Measurements from ENCODE around the gene SLC5A3.

Gene SLC5A3

DNA sequence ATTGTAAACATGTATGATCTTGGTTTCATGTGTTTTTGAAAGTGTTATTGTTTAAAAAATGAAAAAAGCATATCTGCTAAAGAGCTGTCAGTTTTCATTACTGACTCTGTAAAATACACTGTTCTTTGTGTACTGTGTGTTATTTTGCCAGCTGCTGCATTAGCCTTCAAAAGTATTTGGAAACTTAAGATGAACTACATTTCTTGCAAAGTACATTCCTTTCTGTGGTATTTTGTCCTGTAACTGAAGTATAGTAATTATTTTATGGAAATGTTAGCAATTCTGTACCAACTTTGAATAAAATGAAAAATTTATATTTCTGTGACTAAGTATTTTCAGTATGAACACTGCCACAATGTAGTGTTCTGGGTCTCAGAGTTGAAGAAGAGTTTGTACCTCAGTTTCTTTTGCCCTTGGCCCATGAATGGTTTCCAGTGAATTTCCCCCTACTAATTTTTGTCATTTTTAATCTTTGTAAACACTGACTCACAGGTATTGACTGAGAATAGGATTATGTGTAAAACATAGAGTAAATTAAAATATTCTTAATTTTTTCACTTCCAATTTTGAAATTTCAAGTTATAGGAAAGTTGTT is 32.7 kb downstream of the SLC5A3 start:
- no peak for DNase-seq

GRCh38 chr21:34107606-34108005 is 34.2 kb downstream of the SLC5A3 start:
- DNase-seq: no peak

DNA sequence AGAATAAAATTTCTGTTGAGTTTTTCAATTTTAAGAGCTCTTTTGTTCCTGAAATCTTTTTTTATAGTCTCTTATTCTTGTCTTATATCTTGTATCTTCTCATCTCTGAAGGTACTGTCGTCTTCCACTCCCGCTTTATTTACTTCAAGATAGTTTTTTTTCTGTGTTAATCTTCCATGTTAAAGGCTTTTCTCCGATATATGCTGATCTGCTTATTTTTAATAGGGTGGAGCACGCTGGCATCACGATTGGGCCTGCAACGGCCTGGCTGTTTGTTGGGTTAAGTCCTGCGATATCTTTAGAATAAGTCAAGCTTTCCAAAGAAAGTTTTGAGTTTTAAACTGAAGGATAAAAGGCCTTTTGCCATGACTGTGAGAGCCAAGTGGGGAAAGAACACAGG is 35.7 kb downstream of the SLC5A3 start:
- DNase-seq: no peak

DNA sequence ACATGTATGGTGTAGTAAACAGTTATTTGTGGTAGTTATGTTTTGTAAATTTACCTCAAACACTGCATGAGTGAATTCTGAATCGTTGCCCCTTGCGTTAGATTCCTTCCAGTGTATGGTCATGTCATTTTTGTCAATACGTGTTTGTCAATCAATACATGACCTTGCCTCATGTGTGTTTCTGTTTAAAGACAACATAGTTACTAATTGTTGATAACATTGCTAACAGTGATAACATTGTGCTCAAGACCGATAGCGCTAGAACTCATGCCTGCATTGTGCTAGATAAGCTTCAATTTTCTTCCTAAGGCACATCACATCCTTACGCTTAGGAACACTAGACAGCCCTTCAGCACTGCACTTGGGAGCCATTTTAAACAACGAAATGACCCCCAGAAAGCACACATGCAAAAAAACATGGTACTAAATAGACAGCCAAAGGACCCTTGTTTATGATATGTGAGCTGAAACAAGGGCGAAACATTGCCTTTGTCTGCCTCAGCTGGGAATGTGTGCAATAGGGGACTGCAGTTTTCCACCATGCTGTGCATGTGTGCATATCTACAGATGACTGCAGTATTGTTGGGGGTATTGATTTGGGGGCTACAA is 37.3 kb downstream of the SLC5A3 start:
- no peak for DNase-seq

- DNase-seq: no peak
These were observed 39.1 kb downstream of the SLC5A3 start for GRCh38 chr21:34112316-34113033.

DNA sequence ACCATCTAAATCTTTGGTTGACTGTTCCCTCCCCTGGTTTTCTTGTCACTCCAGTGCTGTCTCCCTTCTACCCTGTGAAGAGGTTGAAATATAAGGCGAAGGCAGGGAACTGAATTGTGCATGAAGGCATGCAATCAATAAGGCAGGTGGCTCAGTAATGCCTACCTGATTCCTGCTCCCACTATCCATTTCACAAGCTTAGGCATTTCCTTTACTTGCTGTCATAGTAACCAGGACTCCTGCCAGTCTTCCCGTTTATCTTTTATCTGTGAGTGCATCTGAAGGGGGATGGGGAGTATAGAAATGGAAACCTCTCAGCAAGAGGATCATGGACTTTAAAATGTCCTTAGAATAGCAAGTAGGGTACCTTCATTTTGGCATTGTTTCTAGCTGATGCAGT is 40.5 kb downstream of the SLC5A3 start:
- peak; percentile 19 for DNase-seq

DNA sequence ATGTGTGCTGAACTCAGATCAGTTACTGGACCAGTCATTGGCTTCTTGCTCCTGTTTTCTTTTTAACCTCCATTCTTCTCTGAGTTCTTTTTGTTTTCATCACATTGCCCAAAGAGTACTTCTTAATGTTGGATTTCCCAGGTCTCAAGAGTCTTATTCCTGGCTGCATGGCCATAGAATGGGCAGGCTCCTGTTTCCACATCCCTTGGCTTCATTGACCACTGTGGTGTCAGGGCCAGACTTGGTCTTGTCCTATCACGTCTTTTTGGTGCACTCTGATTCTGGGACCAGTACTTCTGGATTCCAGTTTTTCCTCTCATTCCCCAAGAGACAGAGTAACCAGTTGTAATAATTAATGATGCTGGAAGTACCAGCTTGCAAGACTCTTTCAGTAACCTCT is 41.8 kb downstream of the SLC5A3 start:
- no peak for DNase-seq

DNA sequence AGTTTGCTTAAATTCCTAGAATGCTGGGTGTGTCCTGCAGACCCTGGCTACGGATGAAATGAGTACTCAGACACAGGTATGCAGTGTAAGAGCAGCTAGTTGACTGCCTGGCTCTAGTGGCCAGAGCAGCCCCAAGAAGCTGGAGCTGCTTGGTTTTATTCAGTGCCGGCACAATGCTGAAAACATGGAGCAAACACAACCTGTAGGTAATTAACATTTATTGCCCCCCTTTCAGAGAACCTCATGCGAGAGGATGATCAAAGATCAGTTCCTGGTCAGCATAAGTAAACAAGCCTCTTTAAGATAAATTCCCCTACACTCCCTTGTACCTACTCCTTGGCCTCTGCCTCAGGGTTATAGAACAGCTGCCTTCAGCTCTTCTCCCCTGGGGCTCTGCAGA is 43.2 kb downstream of the SLC5A3 start:
- DNase-seq: no peak

DNA sequence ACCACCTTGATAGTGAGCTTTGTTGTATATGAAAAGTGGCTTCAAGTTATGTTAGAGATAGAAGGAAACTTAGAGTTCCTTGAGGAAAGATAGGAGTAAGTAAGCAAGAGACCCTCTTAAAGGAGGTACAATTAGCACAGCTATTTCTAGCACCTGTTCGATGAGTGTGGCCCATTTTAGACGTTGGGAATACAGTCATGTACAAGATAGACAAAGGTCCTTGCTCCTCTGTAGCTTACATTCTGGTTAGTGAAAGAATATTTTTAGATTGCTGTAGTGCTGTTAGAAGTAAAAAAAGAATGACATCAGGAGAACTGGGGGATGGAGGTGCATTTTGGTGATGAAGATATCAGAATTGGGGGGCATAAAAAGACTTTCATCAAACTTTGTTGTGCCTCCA is 47.5 kb downstream of the SLC5A3 start:
- DNase-seq: no peak

DNA sequence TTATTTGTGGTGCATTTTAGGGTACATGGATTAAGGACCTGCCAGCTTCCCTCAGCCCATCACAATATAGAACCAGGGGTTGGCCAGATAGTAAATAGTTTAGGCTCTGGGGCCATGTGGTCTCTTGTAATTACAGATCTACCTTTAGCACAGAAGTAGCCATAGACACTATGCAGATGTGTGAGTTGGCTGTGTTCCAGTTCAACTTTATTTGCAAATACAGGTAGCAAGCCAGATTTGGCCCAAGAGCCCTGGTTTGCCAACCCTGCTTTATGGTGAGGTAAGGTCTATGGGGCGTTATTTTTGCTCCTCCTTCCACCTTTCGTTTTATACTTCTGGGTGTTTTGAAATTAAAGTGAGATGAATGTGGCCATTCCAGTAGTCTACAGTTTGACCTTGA is 48.7 kb downstream of the SLC5A3 start:
- DNase-seq: no peak
